GM12875 (cell line): ENCODE data around the gene IAH1.

Source experiments
- H3K4me3 ChIP-seq: one replicate; pipeline ENCODE4 v1.5.1; 2011; ENCODE audit warnings: low read depth, low read length, control low read depth
- TF ChIP-seq, protein P1 (sequence below): IDR thresholded peaks from 2 replicates; pipeline ENCODE4 v1.5.1; 2011; ENCODE audit warnings: low read depth, mild to moderate bottlenecking, control low read depth, inconsistent platforms, low read length, moderate library complexity, borderline replicate concordance; ENCODE audit not compliant: insufficient read depth

The IAH1 gene

DNA sequence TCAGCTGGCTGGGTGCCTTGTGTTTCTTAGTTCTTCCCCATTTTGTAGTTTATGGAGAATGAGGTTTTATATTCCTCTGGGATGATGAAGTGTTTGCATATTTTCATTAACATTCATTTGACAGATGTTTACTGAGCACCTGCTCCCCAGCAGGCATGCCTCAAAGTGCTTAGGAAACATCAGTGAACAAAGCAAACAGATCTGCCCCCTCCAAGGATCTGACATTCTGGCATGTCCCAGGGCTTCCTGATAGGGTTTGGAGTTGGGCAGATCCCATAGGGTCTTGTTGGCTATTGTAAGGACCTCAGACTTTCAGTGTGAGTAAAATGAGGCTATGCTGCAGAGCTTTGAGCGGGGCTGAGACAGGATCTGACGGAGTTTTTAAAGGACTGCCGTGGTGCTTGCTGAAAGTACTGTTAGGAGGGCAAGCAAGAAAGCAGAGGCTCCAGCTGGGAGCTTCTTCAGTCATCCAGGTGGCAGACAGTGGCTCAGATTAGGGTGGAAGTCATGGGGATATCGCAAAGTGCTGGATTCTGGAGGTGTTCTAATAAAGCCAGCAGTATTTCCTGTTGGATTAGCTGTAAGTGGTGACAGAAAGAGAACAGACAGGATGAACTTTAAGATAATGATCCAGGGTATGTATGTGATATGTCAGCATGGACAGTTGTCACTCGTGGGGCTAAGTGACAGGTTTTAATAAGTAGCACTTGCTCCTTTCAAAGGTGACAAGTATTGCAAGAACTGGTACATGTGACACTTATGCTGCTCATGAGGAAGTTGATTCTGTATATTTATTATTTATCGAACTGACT, 11.3 kb upstream of the IAH1 start:
- H3K4me3 ChIP-seq, result no peak overlapping the region

DNA sequence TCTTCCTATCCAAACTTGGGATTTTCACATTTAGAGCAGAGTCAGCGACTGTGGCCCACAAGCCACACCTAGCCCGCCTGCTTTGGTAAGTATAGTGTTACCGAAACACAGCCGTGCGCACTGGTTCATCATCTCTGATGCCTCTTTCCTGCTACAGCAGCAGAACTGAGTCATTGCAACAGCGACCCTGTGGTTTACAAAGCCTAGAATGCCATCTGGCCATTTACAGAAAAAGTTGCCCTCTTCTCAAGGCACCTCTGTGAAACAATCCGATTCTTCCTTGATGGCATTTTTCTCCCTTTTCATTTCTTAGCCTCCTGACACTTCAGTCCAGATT, 10.7 kb upstream of the IAH1 start:
- H3K4me3 ChIP-seq, result no peak overlapping the region
- TF ChIP-seq, protein P1, sequence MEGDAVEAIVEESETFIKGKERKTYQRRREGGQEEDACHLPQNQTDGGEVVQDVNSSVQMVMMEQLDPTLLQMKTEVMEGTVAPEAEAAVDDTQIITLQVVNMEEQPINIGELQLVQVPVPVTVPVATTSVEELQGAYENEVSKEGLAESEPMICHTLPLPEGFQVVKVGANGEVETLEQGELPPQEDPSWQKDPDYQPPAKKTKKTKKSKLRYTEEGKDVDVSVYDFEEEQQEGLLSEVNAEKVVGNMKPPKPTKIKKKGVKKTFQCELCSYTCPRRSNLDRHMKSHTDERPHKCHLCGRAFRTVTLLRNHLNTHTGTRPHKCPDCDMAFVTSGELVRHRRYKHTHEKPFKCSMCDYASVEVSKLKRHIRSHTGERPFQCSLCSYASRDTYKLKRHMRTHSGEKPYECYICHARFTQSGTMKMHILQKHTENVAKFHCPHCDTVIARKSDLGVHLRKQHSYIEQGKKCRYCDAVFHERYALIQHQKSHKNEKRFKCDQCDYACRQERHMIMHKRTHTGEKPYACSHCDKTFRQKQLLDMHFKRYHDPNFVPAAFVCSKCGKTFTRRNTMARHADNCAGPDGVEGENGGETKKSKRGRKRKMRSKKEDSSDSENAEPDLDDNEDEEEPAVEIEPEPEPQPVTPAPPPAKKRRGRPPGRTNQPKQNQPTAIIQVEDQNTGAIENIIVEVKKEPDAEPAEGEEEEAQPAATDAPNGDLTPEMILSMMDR, result no peak

More for the DNA sequence above, 11.3 kb upstream of the IAH1 start:
- TF ChIP-seq, protein P1, result no peak

DNA sequence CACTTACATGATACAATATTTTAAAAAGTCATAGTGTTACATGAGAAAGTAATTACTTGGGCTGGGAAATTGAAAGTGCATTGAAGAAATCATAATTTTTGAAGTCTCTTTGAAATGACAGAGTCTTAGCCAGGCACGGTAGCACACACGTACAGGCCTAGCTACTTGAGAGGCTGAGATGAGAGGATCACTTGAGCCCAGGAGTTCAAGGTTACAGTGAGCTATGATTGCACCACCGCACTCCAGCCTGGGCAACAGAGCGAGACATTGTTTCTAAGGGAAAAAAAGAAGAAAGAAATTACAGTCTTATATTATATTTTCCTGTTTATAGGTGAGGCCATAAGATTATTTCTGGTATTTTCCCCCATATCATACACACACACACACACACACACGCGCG, 9.2 kb upstream of the IAH1 start:
- H3K4me3 ChIP-seq, result no peak overlapping the region
- TF ChIP-seq, protein P1, result no peak

DNA sequence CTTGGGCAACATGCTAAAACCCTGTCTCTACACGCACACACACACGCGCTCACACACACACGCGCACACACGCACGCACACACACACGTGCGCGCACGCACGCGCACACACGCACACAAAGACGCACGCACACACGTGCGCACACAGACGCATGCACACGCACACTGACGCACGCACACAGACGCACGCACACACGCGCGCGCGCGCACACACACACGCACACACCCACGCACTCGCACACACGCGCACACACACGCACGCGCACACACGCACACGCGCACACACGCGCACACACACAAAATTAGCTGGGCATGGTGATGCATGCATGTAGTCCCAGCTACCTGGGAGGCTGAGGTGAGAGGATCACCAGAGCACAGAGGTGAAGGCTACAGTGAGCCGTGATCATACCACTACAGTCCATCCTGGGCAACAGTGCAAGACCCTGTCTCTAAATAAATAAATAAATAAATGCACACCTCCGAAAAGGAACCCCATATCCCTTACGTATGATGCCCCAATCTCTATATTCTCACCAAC, 8.1 kb upstream of the IAH1 start:
- TF ChIP-seq, protein P1, result no peak

DNA sequence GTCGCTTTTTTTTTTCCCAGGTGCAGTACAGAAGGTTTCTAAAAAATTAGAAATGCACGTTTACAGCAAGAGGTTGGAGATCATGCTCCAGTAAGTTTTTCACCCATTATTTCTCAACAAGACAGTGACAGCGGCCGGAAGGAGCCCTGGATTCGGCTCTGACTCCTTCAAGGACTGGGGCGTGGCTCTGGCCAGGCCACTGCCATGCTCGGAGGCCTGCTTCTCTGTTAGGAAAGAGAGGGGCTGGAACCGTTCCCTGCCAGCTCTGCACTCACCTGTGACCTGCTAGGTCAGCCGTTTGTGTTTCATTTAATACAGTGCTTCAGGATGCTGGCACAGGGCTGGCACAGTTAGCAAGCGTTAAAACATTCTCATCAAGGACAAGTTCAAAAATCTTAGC, 6.7 kb upstream of the IAH1 start:
- TF ChIP-seq, protein P1, result no peak
- H3K4me3 ChIP-seq, result no peak overlapping the region

More for the DNA sequence above, 8.1 kb upstream of the IAH1 start:
- no peak overlapping the region for H3K4me3 ChIP-seq

DNA sequence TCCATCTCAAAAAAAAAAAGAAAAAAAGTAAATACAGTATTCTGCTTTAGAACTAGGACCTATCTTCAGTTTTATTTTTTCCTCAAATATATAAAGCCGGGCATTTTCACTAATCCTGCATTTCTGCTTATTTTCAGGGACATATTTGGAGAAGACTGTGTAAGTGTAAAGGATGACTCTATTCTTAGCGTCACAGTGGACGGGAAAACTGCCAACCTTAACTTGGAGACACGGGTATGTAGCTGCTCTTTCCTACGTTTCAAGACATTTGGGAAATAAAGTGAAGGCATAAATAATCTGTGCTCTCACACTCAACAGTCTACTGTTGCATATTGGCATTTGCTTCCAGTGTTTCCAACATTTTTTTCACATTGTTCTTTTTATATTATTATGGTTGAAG, 3.1 kb upstream of the IAH1 start:
- TF ChIP-seq, protein P1, result no peak
- H3K4me3 ChIP-seq, result no peak overlapping the region

DNA sequence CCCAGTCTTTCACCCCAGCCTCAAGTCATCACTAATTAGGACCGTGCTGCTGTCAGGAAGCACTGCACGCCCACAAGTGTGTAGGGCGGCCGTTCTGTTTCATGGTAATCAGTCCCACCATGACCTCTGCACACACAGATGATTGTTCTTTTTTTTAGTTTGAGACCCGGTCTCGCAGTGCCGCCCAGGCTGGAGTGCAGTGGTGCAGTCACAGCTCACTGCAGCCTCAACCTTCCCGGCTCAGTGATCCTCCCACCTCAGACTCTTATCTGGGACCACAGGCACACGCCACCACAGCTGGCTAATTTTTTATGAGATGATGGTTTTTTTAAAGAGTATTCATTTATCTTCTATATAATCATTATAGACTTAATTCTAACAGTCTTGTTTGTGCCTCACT, 1.8 kb upstream of the IAH1 start:
- TF ChIP-seq, protein P1, result no peak

More for the DNA sequence above, 1.8 kb upstream of the IAH1 start:
- no peak overlapping the region for H3K4me3 ChIP-seq
